GM19324 (cell line): Measurements from ENCODE around the gene GPANK1.

Experiments
- ATAC-seq: cut with Tn5 transposase; IDR thresholded peaks from one replicate; pipeline ENCODE4 v1.9.1; 2021; ENCODE audit warnings: mild to moderate bottlenecking, moderate library complexity; ENCODE audit not compliant: unreplicated experiment, low FRiP score

The GPANK1 gene

DNA sequence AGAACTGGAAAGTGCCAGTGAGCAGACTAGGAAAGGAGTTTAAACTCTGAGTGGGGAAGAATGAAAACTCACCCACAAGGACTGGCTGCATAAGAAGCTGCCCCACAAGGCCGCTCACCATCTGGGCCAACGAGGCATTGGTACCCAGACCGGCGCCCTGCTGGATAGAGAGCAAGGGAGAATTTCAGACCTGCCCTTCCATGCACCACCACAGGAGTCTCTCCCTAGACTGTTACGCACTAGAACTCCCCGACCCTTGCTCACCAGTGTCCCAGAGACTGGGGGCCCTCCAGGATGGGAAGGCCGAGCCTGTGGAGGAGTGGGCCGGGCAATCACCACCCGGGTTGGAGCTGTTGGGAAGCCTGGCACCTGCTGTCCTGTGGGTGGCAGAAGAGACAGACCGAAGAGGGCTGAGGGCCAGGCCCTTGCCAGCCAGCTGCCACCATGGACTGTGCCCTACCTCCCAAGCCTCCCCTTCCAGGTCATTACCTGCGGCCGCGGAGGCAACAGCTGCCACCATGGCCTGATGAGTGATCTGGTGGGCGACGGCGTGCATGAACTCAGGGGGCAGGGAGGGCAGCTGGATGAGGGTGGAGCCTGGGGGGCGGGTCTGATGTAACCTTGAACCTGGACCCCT, 20.9 kb downstream of the GPANK1 start:
- ATAC-seq = no peak

DNA sequence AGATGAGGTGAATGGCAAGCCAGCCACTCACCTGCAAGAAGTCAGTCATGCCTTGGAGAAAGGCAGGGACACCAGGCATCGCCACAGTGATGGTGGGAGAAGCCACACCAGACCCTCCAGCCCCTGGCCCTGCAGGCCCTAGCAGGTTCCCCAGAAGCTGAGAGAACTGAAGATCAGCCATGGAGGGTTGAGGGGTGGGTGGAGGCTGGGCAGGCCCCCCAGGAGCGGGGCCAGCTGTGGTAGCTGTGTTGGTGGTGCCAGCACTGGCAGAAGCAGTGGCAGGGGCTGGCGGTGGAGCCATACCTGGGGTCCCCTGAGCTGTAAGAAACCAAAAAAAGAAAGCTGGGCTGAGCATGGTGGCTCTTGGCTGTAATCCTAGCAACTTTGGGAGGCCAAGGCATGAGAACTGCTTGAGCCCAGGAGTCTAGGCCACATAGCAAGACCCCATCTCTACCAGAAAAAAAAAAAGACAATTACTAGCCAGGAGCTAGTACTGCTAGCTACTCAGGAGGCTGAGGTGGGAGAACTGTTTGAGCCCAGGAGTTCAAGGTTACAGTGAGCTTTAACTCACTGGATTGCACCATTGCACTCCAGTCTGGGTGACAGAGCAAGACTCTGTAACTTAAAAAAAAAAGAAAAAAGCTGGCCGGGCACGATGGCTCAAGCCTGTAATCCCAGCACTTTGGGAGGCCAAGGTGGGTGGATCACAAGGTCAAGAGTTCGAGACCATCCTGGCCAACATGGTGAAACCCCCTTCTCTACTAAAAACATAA, 21.8 kb downstream of the GPANK1 start:
- ATAC-seq = no peak

GRCh38 chr6:31641370-31641769, 23.4 kb downstream of the GPANK1 start:
- no peak for ATAC-seq

- no peak for ATAC-seq
These were observed 24.2 kb downstream of the GPANK1 start for GRCh38 chr6:31640612-31641011.

GRCh38 chr6:31639449-31639861, 25.3 kb downstream of the GPANK1 start:
- no peak for ATAC-seq

DNA sequence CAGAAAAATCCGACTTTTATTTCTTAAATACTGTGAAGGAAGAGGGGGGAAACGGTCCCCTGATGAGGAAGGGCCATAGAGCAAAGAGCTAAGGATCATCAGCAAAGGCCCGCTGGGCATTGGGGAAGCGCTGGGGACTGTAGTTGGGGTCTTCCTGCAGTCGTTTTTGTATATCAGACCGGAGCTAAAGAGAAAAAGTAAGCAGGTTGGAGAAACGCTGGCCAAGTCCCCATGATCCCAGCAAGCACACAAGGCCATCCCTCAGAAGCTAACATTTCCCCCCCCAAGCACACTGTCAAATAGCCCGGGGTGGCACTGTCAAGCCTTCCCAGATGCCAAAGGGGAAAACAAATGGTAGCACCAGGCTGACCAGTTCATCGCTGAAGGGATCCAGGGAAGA, 25.8 kb downstream of the GPANK1 start:
- no peak for ATAC-seq

DNA sequence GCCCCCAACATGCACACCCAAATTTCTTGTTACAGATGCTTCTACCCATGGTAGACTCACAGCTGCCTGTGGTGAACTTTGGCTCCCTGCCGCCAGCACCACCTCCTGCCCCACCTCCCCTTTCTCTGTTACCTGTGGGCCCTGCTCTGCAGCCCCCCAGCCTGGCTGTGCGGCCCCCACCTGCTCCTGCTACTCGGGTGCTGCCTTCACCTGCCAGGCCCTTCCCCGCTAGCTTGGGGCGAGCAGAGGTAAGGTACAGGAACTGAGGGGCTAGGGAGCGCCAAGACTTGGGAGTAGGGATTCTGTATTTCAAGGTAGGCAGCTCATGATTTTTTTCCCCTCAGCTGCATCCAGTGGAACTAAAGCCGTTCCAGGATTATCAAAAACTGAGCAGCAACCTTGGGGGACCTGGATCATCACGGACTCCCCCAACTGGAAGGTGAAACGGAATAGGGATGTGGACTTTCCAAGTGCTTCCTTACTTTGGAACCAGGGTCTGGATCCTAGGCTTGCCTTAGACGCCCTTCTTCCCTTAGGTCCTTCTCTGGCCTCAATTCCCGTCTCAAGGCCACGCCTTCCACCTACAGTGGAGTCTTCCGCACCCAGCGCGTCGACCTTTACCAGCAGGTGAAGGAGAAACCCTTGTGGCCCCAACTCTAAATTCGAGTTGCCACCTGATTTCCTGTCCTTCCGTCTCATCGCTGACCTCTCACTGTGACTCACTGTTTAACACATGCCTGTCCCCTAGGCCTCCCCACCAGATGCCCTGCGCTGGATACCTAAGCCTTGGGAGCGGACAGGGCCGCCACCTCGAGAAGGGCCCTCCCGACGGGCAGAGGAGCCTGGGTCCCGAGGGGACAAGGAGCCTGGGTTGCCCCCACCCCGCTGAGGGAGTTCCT, 27.9 kb downstream of the GPANK1 start:
- ATAC-seq = no peak

DNA sequence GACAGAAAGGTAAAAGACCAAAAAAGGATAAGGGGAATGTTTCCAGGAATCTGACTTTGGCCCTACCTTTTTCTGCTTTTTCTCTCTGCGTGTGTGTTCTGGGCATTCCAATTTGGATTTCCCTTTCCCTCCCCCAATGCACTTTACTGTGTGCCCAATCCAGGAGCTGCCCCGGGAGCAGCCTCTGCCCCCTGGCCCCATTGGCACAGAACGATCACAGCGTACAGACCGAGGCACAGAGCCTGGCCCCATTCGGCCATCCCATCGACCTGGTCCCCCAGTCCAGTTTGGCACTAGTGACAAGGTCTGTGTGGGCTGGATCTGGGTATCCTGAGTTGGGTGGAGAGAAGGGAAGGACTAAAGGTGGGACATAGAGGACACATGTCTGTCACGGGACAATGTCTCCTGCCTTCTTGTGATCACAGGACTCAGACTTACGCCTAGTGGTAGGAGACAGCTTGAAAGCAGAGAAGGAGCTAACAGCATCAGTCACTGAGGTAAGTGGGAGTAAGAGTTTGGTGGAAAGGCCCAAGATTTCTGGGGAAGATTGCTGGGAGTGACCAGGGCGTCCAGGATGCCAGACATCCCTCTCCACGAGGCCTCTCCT, 29.7 kb downstream of the GPANK1 start:
- no peak for ATAC-seq

- no peak for ATAC-seq
These were observed 30.7 kb downstream of the GPANK1 start for GRCh38 chr6:31634131-31634530.

DNA sequence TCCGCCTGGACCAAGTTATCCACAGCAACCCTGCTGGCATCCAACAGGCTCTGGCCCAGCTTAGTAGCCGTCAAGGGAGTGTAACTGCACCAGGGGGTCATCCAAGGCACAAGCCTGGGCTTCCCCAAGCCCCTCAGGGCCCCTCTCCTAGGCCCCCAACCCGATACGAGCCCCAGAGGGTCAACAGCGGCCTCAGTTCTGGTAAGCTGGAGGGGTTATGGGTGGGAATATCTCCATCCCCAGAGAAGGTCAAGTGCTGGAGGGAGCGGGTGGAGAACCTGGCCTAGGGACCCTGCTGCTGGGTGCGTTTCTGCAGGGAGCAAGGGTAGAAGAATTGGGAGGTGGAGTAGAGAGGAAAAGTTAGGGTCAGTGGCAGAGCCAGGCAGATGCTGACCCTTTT, 31.4 kb downstream of the GPANK1 start:
- no peak for ATAC-seq

DNA sequence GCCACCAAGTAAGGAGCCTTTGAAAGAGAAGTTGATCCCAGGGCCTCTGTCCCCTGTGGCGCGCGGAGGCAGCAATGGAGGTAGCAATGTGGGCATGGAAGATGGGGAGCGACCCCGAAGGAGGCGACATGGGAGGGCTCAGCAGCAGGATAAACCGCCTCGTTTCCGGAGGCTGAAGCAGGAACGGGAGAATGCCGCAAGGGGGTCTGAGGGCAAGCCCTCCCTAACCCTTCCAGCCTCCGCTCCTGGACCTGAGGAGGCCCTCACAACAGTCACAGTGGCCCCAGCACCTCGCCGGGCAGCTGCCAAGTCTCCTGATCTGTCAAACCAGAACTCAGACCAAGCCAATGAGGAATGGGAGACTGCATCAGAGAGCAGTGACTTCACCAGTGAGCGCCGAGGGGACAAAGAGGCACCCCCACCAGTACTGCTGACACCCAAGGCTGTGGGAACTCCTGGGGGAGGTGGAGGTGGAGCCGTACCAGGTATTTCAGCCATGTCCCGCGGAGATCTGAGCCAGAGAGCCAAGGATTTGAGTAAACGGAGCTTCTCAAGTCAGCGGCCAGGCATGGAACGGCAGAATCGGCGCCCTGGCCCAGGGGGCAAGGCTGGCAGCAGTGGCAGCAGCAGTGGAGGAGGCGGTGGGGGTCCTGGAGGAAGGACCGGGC, 32.4 kb downstream of the GPANK1 start:
- ATAC-seq = no peak

DNA sequence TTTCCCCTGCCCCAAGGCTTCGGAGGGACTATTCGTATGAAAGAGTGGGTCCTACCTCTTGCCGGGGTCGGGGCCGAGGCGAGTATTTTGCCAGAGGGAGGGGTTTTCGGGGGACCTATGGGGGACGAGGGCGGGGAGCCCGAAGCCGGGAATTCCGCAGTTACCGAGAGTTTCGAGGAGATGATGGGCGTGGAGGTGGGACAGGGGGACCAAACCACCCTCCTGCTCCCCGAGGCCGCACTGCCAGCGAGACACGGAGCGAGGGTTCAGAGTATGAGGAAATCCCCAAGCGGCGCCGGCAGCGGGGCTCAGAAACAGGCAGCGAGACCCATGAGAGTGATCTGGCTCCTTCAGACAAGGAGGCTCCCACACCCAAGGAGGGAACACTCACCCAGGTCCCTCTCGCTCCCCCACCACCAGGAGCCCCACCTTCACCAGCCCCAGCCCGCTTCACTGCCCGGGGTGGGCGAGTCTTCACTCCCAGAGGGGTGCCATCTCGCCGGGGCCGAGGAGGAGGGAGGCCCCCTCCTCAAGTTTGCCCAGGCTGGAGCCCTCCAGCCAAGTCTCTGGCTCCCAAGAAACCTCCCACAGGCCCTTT, 33.0 kb downstream of the GPANK1 start:
- ATAC-seq = no peak

DNA sequence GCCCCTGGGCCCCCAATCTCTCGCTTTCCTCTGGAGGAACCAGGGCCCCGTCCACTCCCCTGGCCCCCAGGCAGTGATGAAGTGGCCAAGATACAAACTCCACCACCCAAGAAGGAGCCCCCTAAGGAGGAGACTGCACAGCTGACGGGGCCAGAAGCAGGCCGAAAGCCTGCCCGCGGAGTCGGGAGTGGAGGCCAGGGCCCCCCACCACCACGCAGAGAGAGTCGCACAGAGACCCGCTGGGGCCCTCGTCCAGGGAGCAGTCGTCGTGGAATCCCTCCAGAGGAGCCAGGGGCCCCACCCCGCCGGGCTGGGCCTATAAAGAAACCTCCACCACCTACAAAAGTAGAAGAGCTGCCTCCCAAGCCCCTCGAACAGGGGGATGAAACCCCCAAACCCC, 33.6 kb downstream of the GPANK1 start:
- ATAC-seq = no peak

DNA sequence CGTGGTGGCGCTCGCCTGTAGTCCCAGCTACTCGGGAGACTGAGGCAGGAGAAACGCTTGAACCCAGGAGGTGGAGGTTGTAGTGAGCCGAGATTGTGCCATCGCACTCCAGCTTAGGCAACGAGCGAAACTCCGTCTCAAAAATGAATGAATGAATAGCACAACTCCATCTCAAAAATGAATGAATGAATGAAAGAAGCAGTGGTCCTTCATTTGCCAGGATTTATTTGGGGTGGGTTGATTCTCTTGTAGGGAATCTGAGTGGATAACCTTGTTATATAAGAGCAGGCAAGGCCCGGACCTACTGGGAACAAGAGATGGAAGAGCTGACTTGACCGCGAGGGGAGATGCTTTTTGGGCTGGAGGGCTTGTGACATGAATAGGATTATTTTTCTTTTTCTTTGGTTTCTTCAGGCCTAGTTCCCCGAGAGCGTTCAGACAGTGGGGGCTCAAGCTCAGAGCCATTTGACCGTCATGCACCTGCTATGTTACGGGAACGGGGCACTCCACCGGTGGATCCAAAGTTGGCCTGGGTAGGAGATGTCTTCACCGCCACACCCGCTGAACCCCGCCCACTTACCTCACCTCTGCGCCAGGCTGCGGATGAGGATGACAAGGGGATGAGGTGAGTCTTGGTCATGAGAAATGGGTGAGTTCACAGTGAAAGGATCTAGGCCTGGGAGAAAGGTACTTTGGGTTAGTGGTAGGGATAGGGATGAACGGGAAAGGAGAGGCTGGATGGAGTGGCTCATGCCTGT, 34.4 kb downstream of the GPANK1 start:
- no peak for ATAC-seq

DNA sequence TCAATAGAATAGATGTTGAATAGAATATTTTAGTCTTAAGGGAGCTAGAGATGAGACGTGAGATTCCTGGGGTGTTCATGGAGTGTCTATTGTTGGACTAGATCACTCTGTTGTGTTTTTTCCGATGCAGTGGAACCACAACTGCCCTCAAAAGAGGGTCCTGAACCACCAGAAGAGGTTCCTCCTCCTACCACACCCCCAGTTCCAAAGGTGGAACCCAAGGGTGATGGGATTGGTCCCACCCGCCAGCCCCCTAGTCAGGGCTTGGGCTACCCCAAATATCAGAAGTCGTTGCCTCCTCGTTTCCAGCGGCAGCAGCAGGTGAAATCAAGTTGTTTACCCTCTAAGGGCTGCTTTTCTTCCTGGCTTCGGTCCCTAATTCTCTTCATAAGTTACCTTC, 35.8 kb downstream of the GPANK1 start:
- ATAC-seq = no peak

GRCh38 chr6:31627690-31628287, 37.0 kb downstream of the GPANK1 start:
- ATAC-seq = no peak

DNA sequence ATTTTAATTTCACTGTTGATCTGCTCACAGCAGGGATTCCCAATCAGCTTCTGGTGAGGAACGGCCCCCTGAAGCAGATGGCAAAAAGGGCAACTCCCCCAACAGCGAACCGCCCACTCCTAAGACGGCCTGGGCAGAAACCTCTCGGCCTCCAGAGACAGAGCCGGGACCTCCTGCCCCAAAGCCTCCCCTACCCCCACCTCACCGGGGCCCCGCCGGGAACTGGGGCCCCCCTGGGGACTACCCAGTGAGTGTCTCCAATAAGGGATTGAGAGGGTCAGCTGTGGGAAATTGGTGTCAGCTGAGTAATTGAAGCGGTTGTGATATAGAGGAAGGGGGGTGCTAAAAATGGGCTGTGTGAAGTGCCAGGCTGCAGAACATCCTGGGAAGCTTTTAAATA, 37.8 kb downstream of the GPANK1 start:
- no peak for ATAC-seq

- ATAC-seq = no peak
These were observed 40.7 kb downstream of the GPANK1 start for GRCh38 chr6:31624070-31624469.

DNA sequence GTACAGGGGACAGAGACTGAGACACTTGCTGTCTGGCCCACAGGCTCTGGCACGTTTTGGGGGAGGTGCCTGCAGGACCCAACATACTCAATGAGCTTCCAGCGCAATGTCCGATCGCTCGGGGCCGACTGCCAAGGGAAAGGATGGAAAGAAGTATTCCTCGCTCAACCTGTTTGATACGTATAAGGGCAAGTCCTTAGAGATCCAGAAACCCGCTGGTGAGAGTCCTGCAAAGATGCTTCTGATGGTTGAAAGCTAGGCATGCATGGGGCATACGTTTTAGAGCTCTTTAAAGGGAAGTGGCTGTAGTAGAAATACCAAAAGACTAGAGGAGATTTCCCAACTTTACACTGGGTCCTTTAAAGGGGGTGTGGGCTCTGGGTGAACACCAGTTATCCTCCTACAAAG, 42.1 kb downstream of the GPANK1 start:
- ATAC-seq = no peak
